Peyer's patch (tissue), 4 donors: ENCODE measurements around the gene PLA2G6. TPM values are rescaled to one million over a fixed set of nuclear protein-coding genes. Genes with fewer than 3 reads are reported as not detected.

Experiments
- DNase-seq, 3 donors: peaks; one replicate each; pipeline ENCODE4 v3.0.0-alpha.2; 2017 to 2019
- H3K27ac ChIP-seq, 4 donors: fragments of 200-600 bp; sonication (generic); one replicate each; pipeline ENCODE4 v1.5.1; 2016 to 2019
- H3K27me3 ChIP-seq, 2 donors: fragments of 200-600 bp; sonication (generic); one replicate each; pipeline ENCODE4 v1.5.1; 2019
- H3K36me3 ChIP-seq, 3 donors: fragments of 200-600 bp; sonication (generic); one replicate each; pipeline ENCODE4 v1.5.1; 2016 to 2019
- H3K4me1 ChIP-seq, 4 donors: fragments of 200-600 bp; sonication (generic); one replicate each; pipeline ENCODE4 v1.5.1; 2016 to 2019
- H3K4me3 ChIP-seq, 4 donors: fragments of 200-600 bp; sonication (generic); 1 replicate in 3 of 4; 2 replicates in 1 of 4; pipeline ENCODE4 v1.5.1; 2016 to 2019; ENCODE audit warnings: mild to moderate bottlenecking in 1 of 4
- H3K9me3 ChIP-seq, 4 donors: fragments of 200-600 bp; sonication (generic); one replicate each; pipeline ENCODE4 v1.5.1; 2016 to 2019; ENCODE audit warnings: mild to moderate bottlenecking in 1 of 4
- POLR2A ChIP-seq, 2 donors: fragments of 450-650 bp; IDR thresholded peaks; one replicate each; pipeline ENCODE4 v1.5.1; 2017; ENCODE audit warnings: antibody characterized with exemption in 2 of 2, mild to moderate bottlenecking in 2 of 2, moderate library complexity in 2 of 2
- total RNA-seq, 4 donors: library from RNA; depleted of rRNA; stranded (reverse); fragments of >200 nt; gene quantifications; one replicate each; pipeline ENCODE4 v1.1.0, GENCODE V29; 2016
- TF ChIP-seq, protein P1 (sequence below), 6 experiments: fragments of 450-650 bp in 4 of 6; fragments of 200-600 bp in 2 of 6; sonication (generic) in 1 of 6; IDR thresholded peaks; one replicate each; pipeline ENCODE4 v1.5.1; 2017 to 2019; ENCODE audit warnings: antibody characterized with exemption in 6 of 6, mild to moderate bottlenecking in 3 of 6, moderate library complexity in 1 of 6

PLA2G6 gene
- total RNA-seq, 4 donors from 2014 or later, result 19.3 to 102 (median 60.6) TPM

GRCh38 chr22:38070250-38070921, 111.2 kb downstream of the PLA2G6 start:
- no peak for DNase-seq
- Histone ChIP-seq H3K9me3 (no peaks in the 10 kb centered on the region), H3K4me3 (no peak overlapping the region), H3K27ac (peak overlapping the region in 2 of 4 donors; percentile 3 to 49), H3K36me3 (peaks cover 0 to 78% (median 0%) of the 10 kb centered on the region in 3 donors), H3K27me3 (no peaks in the 10 kb centered on the region), H3K4me1 (peaks cover 0 to 8% (median 0%) of the 10 kb centered on the region in 4 donors)
- TF ChIP-seq, protein P1, sequence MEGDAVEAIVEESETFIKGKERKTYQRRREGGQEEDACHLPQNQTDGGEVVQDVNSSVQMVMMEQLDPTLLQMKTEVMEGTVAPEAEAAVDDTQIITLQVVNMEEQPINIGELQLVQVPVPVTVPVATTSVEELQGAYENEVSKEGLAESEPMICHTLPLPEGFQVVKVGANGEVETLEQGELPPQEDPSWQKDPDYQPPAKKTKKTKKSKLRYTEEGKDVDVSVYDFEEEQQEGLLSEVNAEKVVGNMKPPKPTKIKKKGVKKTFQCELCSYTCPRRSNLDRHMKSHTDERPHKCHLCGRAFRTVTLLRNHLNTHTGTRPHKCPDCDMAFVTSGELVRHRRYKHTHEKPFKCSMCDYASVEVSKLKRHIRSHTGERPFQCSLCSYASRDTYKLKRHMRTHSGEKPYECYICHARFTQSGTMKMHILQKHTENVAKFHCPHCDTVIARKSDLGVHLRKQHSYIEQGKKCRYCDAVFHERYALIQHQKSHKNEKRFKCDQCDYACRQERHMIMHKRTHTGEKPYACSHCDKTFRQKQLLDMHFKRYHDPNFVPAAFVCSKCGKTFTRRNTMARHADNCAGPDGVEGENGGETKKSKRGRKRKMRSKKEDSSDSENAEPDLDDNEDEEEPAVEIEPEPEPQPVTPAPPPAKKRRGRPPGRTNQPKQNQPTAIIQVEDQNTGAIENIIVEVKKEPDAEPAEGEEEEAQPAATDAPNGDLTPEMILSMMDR (IDR thresholded peaks at IDR 0.05), result no peak
- no peak for TF ChIP-seq POLR2A (IDR thresholded peaks at IDR 0.05)

- no peak overlapping the region for H3K4me3 ChIP-seq
- peaks cover 0 to 8% (median 0%) of the 10 kb centered on the region in 4 donors for H3K4me1 ChIP-seq
- no peak for DNase-seq
- no peaks in the 10 kb centered on the region for H3K9me3 ChIP-seq
- TF ChIP-seq, protein P1 (IDR thresholded peaks at IDR 0.05), result peak in 2 of 6 experiments; percentile 12 to 21
- no peak for TF ChIP-seq POLR2A (IDR thresholded peaks at IDR 0.05)
- H3K27ac ChIP-seq, result peak overlapping the region in 2 of 4 donors; percentile 49 to 52
- H3K36me3 ChIP-seq, result peaks cover 0 to 78% (median 0%) of the 10 kb centered on the region in 3 donors
- no peaks in the 10 kb centered on the region for H3K27me3 ChIP-seq
Observed at GRCh38 chr22:38069372-38070249, 112.0 kb downstream of the PLA2G6 start.

- no peak overlapping the region for H3K4me3 ChIP-seq
- peak overlapping the region in 2 of 4 donors; percentile 49 to 52 for H3K27ac ChIP-seq
- no peak for DNase-seq
Observed at GRCh38 chr22:38068641-38069371, 112.8 kb downstream of the PLA2G6 start.

GRCh38 chr22:38067761-38068360, 113.8 kb downstream of the PLA2G6 start:
- TF ChIP-seq, protein P1 (IDR thresholded peaks at IDR 0.05), result no peak
- no peak for TF ChIP-seq POLR2A (IDR thresholded peaks at IDR 0.05)
- no peaks in the 10 kb centered on the region for H3K9me3 ChIP-seq
- no peak overlapping the region for H3K4me3 ChIP-seq
- H3K4me1 ChIP-seq, result peaks cover 0 to 8% (median 0%) of the 10 kb centered on the region in 4 donors
- no peak overlapping the region for H3K27ac ChIP-seq
- no peaks in the 10 kb centered on the region for H3K27me3 ChIP-seq
- no peak for DNase-seq
- H3K36me3 ChIP-seq, result peaks cover 0 to 76% (median 0%) of the 10 kb centered on the region in 3 donors

More at GRCh38 chr22:38068641-38069371, 112.8 kb downstream of the PLA2G6 start:
- H3K27me3 ChIP-seq, result no peaks in the 10 kb centered on the region
- peaks cover 0 to 8% (median 0%) of the 10 kb centered on the region in 4 donors for H3K4me1 ChIP-seq
- TF ChIP-seq, protein P1 (IDR thresholded peaks at IDR 0.05), result no peak
- TF ChIP-seq POLR2A (IDR thresholded peaks at IDR 0.05), result no peak
- peaks cover 0 to 78% (median 0%) of the 10 kb centered on the region in 3 donors for H3K36me3 ChIP-seq
- no peaks in the 10 kb centered on the region for H3K9me3 ChIP-seq

GRCh38 chr22:38067028-38067415, 114.6 kb downstream of the PLA2G6 start:
- Histone ChIP-seq H3K36me3 (peaks cover 0 to 72% (median 0%) of the 10 kb centered on the region in 3 donors), H3K27ac (no peak overlapping the region), H3K4me1 (peaks cover 0 to 8% (median 0%) of the 10 kb centered on the region in 4 donors), H3K9me3 (no peaks in the 10 kb centered on the region), H3K27me3 (no peaks in the 10 kb centered on the region), H3K4me3 (no peak overlapping the region)
- TF ChIP-seq, protein P1 (IDR thresholded peaks at IDR 0.05), result no peak
- no peak for TF ChIP-seq POLR2A (IDR thresholded peaks at IDR 0.05)
- no peak for DNase-seq
